ENCODE measurements around the gene LAMC2.

DNA sequence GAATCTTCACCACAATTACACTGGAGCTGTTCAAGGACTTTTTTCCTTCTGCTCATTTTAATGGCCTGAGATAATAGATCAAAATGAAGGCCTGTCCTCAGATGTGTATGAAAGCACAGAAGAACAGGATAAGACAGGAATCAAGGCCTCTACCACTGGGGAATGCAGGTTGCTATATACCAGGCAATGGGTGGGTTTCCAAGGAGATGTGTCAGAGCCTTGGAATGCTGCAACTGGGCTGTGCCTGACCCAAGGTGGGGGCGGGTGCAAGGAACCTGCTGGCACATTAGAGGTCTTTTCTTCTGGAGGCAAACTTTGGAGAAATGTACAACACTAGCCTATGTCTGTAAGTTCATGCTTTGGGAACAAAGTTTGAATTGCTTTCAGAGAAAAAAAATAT lies 21.7 kb upstream of the LAMC2 start:
- TF ChIP-seq ZNF565 (CRISPR knock-in tag; conservative IDR thresholded peaks at IDR 0.05; ENCODE audit: low read depth) (no peak), ZNF70 (CRISPR knock-in tag; IDR thresholded peaks at IDR 0.05) (no peak), RARB (CRISPR knock-in tag; IDR thresholded peaks at IDR 0.05) (no peak), ZFP3 (CRISPR knock-in tag; IDR thresholded peaks at IDR 0.05) (no peak), PPARA (CRISPR knock-in tag; IDR thresholded peaks at IDR 0.05; ENCODE audit: borderline replicate concordance) (no peak)
- TF ChIP-seq, protein P1, sequence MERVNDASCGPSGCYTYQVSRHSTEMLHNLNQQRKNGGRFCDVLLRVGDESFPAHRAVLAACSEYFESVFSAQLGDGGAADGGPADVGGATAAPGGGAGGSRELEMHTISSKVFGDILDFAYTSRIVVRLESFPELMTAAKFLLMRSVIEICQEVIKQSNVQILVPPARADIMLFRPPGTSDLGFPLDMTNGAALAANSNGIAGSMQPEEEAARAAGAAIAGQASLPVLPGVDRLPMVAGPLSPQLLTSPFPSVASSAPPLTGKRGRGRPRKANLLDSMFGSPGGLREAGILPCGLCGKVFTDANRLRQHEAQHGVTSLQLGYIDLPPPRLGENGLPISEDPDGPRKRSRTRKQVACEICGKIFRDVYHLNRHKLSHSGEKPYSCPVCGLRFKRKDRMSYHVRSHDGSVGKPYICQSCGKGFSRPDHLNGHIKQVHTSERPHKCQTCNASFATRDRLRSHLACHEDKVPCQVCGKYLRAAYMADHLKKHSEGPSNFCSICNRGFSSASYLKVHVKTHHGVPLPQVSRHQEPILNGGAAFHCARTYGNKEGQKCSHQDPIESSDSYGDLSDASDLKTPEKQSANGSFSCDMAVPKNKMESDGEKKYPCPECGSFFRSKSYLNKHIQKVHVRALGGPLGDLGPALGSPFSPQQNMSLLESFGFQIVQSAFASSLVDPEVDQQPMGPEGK (CRISPR knock-in tag; IDR thresholded peaks at IDR 0.05; ENCODE audit: borderline replicate concordance): no peak
